ENCODE data around the gene AMBRA1. TPM values are rescaled to one million over a fixed set of nuclear protein-coding genes. Genes with fewer than 3 reads are reported as not detected.

AMBRA1 gene
- polyA plus RNA-seq, 1 experiment = 12.8 TPM

DNA sequence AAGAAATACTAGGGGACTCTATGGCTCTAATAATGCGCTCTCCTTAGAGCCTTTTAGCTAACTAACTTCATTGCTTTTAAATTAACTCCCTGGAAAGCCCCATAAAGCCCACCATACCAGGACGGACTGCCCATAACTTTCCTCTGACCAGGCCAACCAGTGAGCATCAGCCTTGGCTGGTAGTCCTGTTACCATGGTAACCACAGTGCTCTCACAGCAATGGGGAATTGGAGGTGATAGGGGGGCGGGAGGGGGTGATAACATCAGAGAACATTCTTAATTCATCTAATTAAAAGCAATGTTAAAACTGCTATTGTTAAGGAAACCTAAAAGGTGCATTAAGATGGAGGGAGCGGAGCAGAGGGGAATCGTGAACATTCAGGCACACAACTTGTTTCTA is 175.1 kb downstream of the AMBRA1 start:
- no peak overlapping the region for H3K4me3 ChIP-seq (ENCODE audit: low read depth, low read length)
- peaks cover 10% of the 10 kb centered on the region for H3K36me3 ChIP-seq (ENCODE audit: control insufficient read depth, insufficient read depth, low read length)
- no peaks in the 10 kb centered on the region for H3K27me3 ChIP-seq (ENCODE audit: control insufficient read depth, insufficient read depth, low read length)
- TF ChIP-seq, protein P1, sequence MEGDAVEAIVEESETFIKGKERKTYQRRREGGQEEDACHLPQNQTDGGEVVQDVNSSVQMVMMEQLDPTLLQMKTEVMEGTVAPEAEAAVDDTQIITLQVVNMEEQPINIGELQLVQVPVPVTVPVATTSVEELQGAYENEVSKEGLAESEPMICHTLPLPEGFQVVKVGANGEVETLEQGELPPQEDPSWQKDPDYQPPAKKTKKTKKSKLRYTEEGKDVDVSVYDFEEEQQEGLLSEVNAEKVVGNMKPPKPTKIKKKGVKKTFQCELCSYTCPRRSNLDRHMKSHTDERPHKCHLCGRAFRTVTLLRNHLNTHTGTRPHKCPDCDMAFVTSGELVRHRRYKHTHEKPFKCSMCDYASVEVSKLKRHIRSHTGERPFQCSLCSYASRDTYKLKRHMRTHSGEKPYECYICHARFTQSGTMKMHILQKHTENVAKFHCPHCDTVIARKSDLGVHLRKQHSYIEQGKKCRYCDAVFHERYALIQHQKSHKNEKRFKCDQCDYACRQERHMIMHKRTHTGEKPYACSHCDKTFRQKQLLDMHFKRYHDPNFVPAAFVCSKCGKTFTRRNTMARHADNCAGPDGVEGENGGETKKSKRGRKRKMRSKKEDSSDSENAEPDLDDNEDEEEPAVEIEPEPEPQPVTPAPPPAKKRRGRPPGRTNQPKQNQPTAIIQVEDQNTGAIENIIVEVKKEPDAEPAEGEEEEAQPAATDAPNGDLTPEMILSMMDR (IDR thresholded peaks at IDR 0.05; ENCODE audit: insufficient read depth, low read depth, low read length) = no peak
- POLR2A ChIA-PET = no interaction called here
- DNase-seq (ENCODE audit: low read depth) = no peak
- CTCF ChIA-PET = interaction anchor here (1.0 to 1.3 kb wide), 3 partner anchors 13 to 110 kb away, joined by 3 read pairs; no protein-coding TSS in a partner anchor

DNA sequence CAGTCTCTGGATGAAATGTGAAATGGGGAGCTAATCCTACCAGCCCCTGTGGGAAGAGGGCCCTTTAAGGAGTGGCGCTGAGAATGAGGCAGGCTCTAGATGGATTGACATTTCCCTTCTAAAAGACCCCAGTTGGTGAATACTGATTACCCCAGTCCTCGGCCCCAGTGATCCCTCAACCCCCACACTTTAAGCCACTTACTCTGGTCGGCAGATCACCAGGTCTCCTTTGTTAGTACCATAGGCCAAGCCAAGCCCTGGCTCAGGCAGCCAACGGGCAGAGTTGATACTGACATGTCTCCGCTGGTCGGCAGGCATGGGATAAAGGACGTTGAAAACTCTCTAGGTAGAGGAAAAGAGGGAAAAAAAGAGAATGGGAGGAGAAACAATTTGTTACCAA is 176.1 kb downstream of the AMBRA1 start:
- H3K4me3 ChIP-seq (ENCODE audit: low read depth, low read length) = no peak overlapping the region
- ChIA-PET POLR2A (no interaction called here), CTCF (no interaction called here)
- peaks cover 13% of the 10 kb centered on the region for H3K36me3 ChIP-seq (ENCODE audit: control insufficient read depth, insufficient read depth, low read length)
- no peak for DNase-seq (ENCODE audit: low read depth)
- TF ChIP-seq, protein P1 (IDR thresholded peaks at IDR 0.05; ENCODE audit: insufficient read depth, low read depth, low read length) = no peak
- no peaks in the 10 kb centered on the region for H3K27me3 ChIP-seq (ENCODE audit: control insufficient read depth, insufficient read depth, low read length)

DNA sequence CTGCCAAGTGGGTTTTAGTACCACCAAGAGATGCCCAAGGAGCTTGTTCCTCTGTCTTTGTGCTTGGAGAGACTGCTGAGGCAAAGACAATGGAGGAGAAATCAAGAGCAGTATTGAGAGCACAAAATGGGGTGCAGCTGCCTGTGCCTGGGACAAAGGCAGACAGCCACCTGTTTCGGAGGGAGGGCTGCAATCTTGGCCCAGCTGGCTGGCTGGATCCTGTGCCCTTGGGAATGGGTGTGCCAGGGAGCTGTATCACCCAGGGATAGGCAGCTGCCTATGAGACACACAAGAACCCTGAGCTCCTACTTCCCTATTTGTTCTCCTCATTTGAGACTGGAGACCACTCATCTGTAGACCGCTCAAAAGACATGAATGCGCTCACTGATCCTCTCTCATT is 178.9 kb downstream of the AMBRA1 start:
- H3K36me3 ChIP-seq (ENCODE audit: control insufficient read depth, insufficient read depth, low read length) = peaks cover 14% of the 10 kb centered on the region
- H3K27me3 ChIP-seq (ENCODE audit: control insufficient read depth, insufficient read depth, low read length) = no peaks in the 10 kb centered on the region
- ChIA-PET POLR2A (no interaction called here), CTCF (interaction anchor here (1.8 kb wide), 1 partner anchor 16 kb away, joined by 4 read pairs; no protein-coding TSS in a partner anchor)
- TF ChIP-seq, protein P1 (IDR thresholded peaks at IDR 0.05; ENCODE audit: insufficient read depth, low read depth, low read length) = no peak
- H3K4me3 ChIP-seq (ENCODE audit: low read depth, low read length) = no peak overlapping the region
- no peak for DNase-seq (ENCODE audit: low read depth)

DNA sequence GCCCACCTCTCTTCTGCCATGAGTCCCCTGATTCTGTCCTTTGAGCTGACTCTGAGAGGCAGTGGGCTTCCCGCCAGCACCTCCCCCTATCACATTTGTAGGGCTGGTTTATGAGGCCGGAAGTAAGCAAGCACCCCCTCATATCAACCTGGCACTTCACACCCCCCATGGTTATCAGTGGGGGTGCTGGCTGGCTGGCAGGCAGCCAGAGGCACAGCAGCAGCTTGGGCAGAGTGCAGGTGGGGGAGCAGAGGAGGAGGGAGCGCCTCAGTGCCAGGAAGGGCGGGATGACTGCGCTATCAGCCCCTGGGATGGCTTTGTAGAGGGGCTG is 179.4 kb downstream of the AMBRA1 start:
- POLR2A ChIA-PET = no interaction called here
- Histone ChIP-seq H3K4me3 (ENCODE audit: low read depth, low read length) (no peak overlapping the region), H3K27me3 (ENCODE audit: control insufficient read depth, insufficient read depth, low read length) (no peaks in the 10 kb centered on the region), H3K36me3 (ENCODE audit: control insufficient read depth, insufficient read depth, low read length) (peaks cover 15% of the 10 kb centered on the region)
- TF ChIP-seq, protein P1 (IDR thresholded peaks at IDR 0.05; ENCODE audit: insufficient read depth, low read depth, low read length) = no peak
- CTCF ChIA-PET = interaction anchor here (1.8 kb wide), 1 partner anchor 17 kb away, joined by 4 read pairs; no protein-coding TSS in a partner anchor
- no peak for DNase-seq (ENCODE audit: low read depth)

DNA sequence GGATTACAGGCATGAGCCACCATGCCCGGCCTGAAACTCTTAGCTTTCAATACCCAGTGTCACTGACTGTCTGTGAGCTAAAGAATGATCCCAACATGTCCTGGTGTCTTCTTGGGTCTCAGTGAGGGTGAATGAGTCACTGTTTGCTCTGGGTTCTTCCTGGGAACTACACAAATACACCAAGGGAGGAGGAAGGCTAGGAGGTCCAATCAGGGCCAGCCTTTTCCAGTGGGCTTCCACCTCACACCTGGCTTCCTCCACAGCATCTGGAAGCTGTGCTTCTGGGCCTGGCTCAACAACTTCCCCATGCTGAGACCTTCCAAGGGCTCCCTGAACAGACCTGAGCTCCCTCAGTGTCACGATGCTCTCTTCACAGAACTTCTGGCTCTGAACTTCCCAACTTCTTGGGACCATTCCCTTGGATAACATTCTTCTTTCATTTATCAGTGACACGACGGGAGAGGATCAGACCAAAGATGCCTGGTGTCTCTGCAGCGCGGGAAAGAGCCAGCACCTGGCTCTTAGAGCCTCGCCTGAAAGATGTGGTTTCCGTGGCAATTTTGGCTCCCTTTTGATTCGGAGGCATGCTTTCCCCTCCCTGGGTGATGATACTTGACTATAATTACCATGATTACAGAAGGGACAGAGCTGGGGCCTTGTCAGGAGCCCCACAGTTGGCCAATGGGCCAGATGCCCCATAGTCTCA is 179.9 kb downstream of the AMBRA1 start:
- peaks cover 15% of the 10 kb centered on the region for H3K36me3 ChIP-seq (ENCODE audit: control insufficient read depth, insufficient read depth, low read length)
- CTCF ChIA-PET = interaction anchor here (1.2 to 1.9 kb wide), 3 partner anchors 8 to 115 kb away, joined by 4 to 5 read pairs (median 4); no protein-coding TSS in a partner anchor
- DNase-seq (ENCODE audit: low read depth) = no peak
- H3K4me3 ChIP-seq (ENCODE audit: low read depth, low read length) = no peak overlapping the region
- POLR2A ChIA-PET = no interaction called here
- no peaks in the 10 kb centered on the region for H3K27me3 ChIP-seq (ENCODE audit: control insufficient read depth, insufficient read depth, low read length)
- TF ChIP-seq, protein P1 (IDR thresholded peaks at IDR 0.05; ENCODE audit: insufficient read depth, low read depth, low read length) = no peak

All from BJ (cell line).